H9 (cell line): ENCODE results near the gene PLEKHA8. TPM values are rescaled to one million over a fixed set of nuclear protein-coding genes. Genes with fewer than 3 reads are reported as not detected.

Experiments
- DNase-seq: peaks from one replicate; pipeline ENCODE4 v3.0.0-alpha.2; 2017
- H2AFZ ChIP-seq: one replicate; pipeline ENCODE4 v1.6.1; 2013; ENCODE audit warnings: mild to moderate bottlenecking, low read length, control low read depth, moderate library complexity
- H2AK5ac ChIP-seq: 2 replicates; pipeline ENCODE4 v1.6.1; 2013; ENCODE audit warnings: low read length, control low read depth, mixed read lengths; ENCODE audit not compliant: insufficient read length
- H2BK120ac ChIP-seq: one replicate; pipeline ENCODE4 v1.6.1; 2013; ENCODE audit warnings: low read depth, mild to moderate bottlenecking, low read length, control low read depth, inconsistent platforms; ENCODE audit not compliant: poor library complexity, severe bottlenecking
- H2BK12ac ChIP-seq: 2 replicates; pipeline ENCODE4 v1.6.1; 2013; ENCODE audit warnings: low read length, control low read depth, mixed read lengths, low read depth; ENCODE audit not compliant: insufficient read length
- H2BK15ac ChIP-seq: 2 replicates; pipeline ENCODE4 v1.6.1; 2013; ENCODE audit warnings: low read depth, low read length, control low read depth
- H2BK20ac ChIP-seq: one replicate; pipeline ENCODE4 v1.6.1; 2013; ENCODE audit warnings: low read depth, mild to moderate bottlenecking, low read length, control low read depth, inconsistent platforms; ENCODE audit not compliant: poor library complexity, severe bottlenecking
- H2BK5ac ChIP-seq: 2 replicates; pipeline ENCODE4 v1.6.1; 2013; ENCODE audit warnings: low read length, control low read depth, mixed read lengths; ENCODE audit not compliant: insufficient read length
- H3K14ac ChIP-seq: 2 replicates; pipeline ENCODE4 v1.6.1; 2013; ENCODE audit warnings: low read length, control low read depth; ENCODE audit not compliant: insufficient read depth
- H3K18ac ChIP-seq: 2 replicates; pipeline ENCODE4 v1.6.1; 2013; ENCODE audit warnings: low read depth, mild to moderate bottlenecking, mixed read lengths, low read length, control low read depth; ENCODE audit not compliant: insufficient read length
- H3K23ac ChIP-seq: 2 replicates; pipeline ENCODE4 v1.6.1; 2013; ENCODE audit warnings: low read length, control low read depth, mixed read lengths, low read depth; ENCODE audit not compliant: insufficient read length
- H3K23me2 ChIP-seq: 2 replicates; pipeline ENCODE4 v1.6.1; 2013; ENCODE audit warnings: low read depth, mild to moderate bottlenecking, mixed read lengths, low read length, control low read depth; ENCODE audit not compliant: insufficient read length, poor library complexity, severe bottlenecking
- H3K27ac ChIP-seq: 2 replicates; pipeline ENCODE4 v1.5.1; 2013; ENCODE audit warnings: low read length, control low read depth, mixed read lengths, low read depth; ENCODE audit not compliant: insufficient read length
- H3K27me3 ChIP-seq: 2 replicates; pipeline ENCODE4 v1.6.1; 2013; ENCODE audit warnings: low read length, control low read depth, inconsistent platforms; ENCODE audit not compliant: insufficient read depth
- H3K4ac ChIP-seq: 2 replicates; pipeline ENCODE4 v1.6.1; 2013; ENCODE audit warnings: low read depth, mild to moderate bottlenecking, control low read depth, inconsistent platforms, low read length, moderate library complexity
- H3K4me1 ChIP-seq: 2 replicates; pipeline ENCODE4 v1.6.1; 2013; ENCODE audit warnings: low read length, control low read depth, inconsistent platforms; ENCODE audit not compliant: insufficient read depth
- H3K4me2 ChIP-seq: 2 replicates; pipeline ENCODE4 v1.6.1; 2013; ENCODE audit warnings: low read length, control low read depth, mixed read lengths; ENCODE audit not compliant: insufficient read length, insufficient read depth
- H3K56ac ChIP-seq: 2 replicates; pipeline ENCODE4 v1.6.1; 2013; ENCODE audit warnings: low read depth, mild to moderate bottlenecking, mixed read lengths, low read length, control low read depth; ENCODE audit not compliant: insufficient read length
- H3K79me1 ChIP-seq: 2 replicates; pipeline ENCODE4 v1.6.1; 2013; ENCODE audit warnings: low read depth, mild to moderate bottlenecking, moderate library complexity, low read length, control low read depth, inconsistent platforms; ENCODE audit not compliant: insufficient read depth, poor library complexity, severe bottlenecking
- H3K79me2 ChIP-seq: 2 replicates; pipeline ENCODE4 v1.6.1; 2013; ENCODE audit warnings: low read length, control low read depth, inconsistent platforms; ENCODE audit not compliant: insufficient read depth
- H3K9ac ChIP-seq: 2 replicates; pipeline ENCODE4 v1.6.1; 2013; ENCODE audit warnings: low read length, control low read depth, mixed read lengths; ENCODE audit not compliant: insufficient read length; ENCODE audit errors: extremely low read depth
- H3K9me3 ChIP-seq: one replicate; pipeline ENCODE4 v1.6.1; 2013; ENCODE audit warnings: low read depth, low read length, inconsistent platforms; ENCODE audit not compliant: control insufficient read depth
- H3T11ph ChIP-seq: one replicate; pipeline ENCODE4 v1.6.1; 2013; ENCODE audit warnings: mild to moderate bottlenecking, low read length, control low read depth, inconsistent platforms
- H4K20me1 ChIP-seq: one replicate; pipeline ENCODE4 v1.6.1; 2013; ENCODE audit not compliant: control insufficient read depth, insufficient read length, insufficient read depth
- H4K5ac ChIP-seq: 2 replicates; pipeline ENCODE4 v1.6.1; 2013; ENCODE audit warnings: low read depth, mild to moderate bottlenecking, mixed read lengths, low read length, control low read depth; ENCODE audit not compliant: insufficient read length
- H4K8ac ChIP-seq: replicated peaks from 2 replicates; pipeline ENCODE4 v1.6.1; 2013; ENCODE audit warnings: low read length, control low read depth, mixed read lengths, low read depth; ENCODE audit not compliant: insufficient read length
- H4K91ac ChIP-seq: 2 replicates; pipeline ENCODE4 v1.6.1; 2013; ENCODE audit warnings: low read depth, mild to moderate bottlenecking, moderate library complexity, mixed read lengths, low read length, control low read depth; ENCODE audit not compliant: insufficient read length
- H3K27ac Mint-ChIP-seq, 3 experiments: 2 replicates in 2 of 3; 3 replicates in 1 of 3; pipeline ENCODE4 v1.8.0; 2020 to 2021; ENCODE audit warnings: mixed read lengths in 3 of 3, mild to moderate bottlenecking in 1 of 3, moderate library complexity in 1 of 3
- H3K27me3 Mint-ChIP-seq: 2 replicates; pipeline ENCODE4 v1.8.0; 2021; ENCODE audit warnings: low read depth, mild to moderate bottlenecking, moderate library complexity, mixed read lengths
- H3K36me3 Mint-ChIP-seq, 3 experiments: 2 replicates in 2 of 3; 3 replicates in 1 of 3; pipeline ENCODE4 v1.8.0; 2020 to 2021; ENCODE audit warnings: low read depth in 3 of 3, mixed read lengths in 3 of 3; ENCODE audit not compliant: insufficient read depth in 1 of 3
- H3K4me1 Mint-ChIP-seq, 2 experiments: 2 replicates each; pipeline ENCODE4 v1.8.0; 2020; ENCODE audit warnings: mixed read lengths in 2 of 2
- H3K4me3 Mint-ChIP-seq, 2 experiments: 2 replicates in 1 of 2; 3 replicates in 1 of 2; pipeline ENCODE4 v1.8.0; 2020 to 2021; ENCODE audit warnings: mild to moderate bottlenecking in 2 of 2, mixed read lengths in 2 of 2, moderate library complexity in 1 of 2
- H3K9me3 Mint-ChIP-seq, 2 experiments: 2 replicates in 1 of 2; 3 replicates in 1 of 2; pipeline ENCODE4 v1.8.0; 2020; ENCODE audit warnings: mild to moderate bottlenecking in 2 of 2, mixed read lengths in 2 of 2, moderate library complexity in 1 of 2
- CTCF ChIP-seq: fragments of 200-600 bp; sonication (generic); conservative IDR thresholded peaks from 3 replicates; pipeline ENCODE4 v1.8.0; 2021; ENCODE audit warnings: antibody characterized with exemption, mild to moderate bottlenecking
- WGBS: extraction: QIAGEN DNeasy Blood & Tissue Kit; methylation state at CpG from one replicate; pipeline ENCODE4 v1.1.7; 2013; ENCODE audit warnings: missing lambda C conversion rate, low lambda C conversion rate, mixed read lengths; ENCODE audit not compliant: insufficient read length; ENCODE audit errors: extremely low coverage; 5-methylcytosine and 5-hydroxymethylcytosine counted together
- total RNA-seq: library from RNA; stranded (reverse); gene quantifications from 2 replicates; pipeline ENCODE4 v1.2.1, GENCODE V29; 2021

Gene PLEKHA8
- total RNA-seq, 1 experiment from 2014 or later: 37.0 TPM

- TF ChIP-seq CTCF: no peak
- WGBS: no CpG with 5 or more reads among the region's 13 CpGs
- Histone ChIP-seq H4K5ac (no peak overlapping the region), H3K9me3 (no peaks in the 10 kb centered on the region), H3K4me1 (no peaks in the 10 kb centered on the region; the same call in 1 of the 2 replicates), H3K9ac (no peak overlapping the region), H3K23ac (no peak overlapping the region), H2BK15ac (no peak overlapping the region), H2AFZ (no peak overlapping the region), H3K79me2 (no peaks in the 10 kb centered on the region), H3K56ac (no peak overlapping the region), H2BK5ac (no peak overlapping the region), H2BK20ac (no peak overlapping the region), H4K20me1 (no peaks in the 10 kb centered on the region), H2AK5ac (no peak overlapping the region), H2BK120ac (no peak overlapping the region), H3K23me2 (no peaks in the 10 kb centered on the region), H3K4me2 (no peak overlapping the region), H3K27ac (no peak overlapping the region), H3K14ac (no peak overlapping the region; the same call in 1 of the 2 replicates), H3K18ac (no peak overlapping the region), H3K79me1 (no peaks in the 10 kb centered on the region), H4K91ac (no peak overlapping the region), H3T11ph (no peak overlapping the region), H3K4ac (no peak overlapping the region), H3K27me3 (no peaks in the 10 kb centered on the region), H4K8ac (no peak overlapping the region), H2BK12ac (no peak overlapping the region)
- Mint-ChIP-seq H3K36me3 (no peaks in the 10 kb centered on the region; a peak in 1 of 7 replicates), H3K4me3 (no peak overlapping the region), H3K4me1 (peaks cover 29 to 36% of the 10 kb centered on the region in 2 experiments), H3K9me3 (no peaks in the 10 kb centered on the region), H3K27me3 (peaks cover 22% of the 10 kb centered on the region), H3K27ac (no peak overlapping the region)
- no peak for DNase-seq
Measured at GRCh38 chr7:30173058-30173897, 145.1 kb downstream of the PLEKHA8 start.
